Heart left ventricle (tissue), 13 donors: ENCODE results near the gene ACO1.

ENCODE experiments used
- CTCF ChIP-seq, 12 donors: fragments of 200-600 bp; sonication (generic) in 4 of 12; IDR thresholded peaks; one replicate each; pipeline versions ENCODE4 v1.5.0 to v1.8.0; 2018 to 2022; ENCODE audit warnings: antibody characterized with exemption in 12 of 12, mild to moderate bottlenecking in 5 of 12
- POLR2A ChIP-seq, 2 donors: fragments of 450-650 bp; IDR thresholded peaks; one replicate each; pipeline ENCODE4 v1.6.1; 2017; ENCODE audit warnings: antibody characterized with exemption in 2 of 2, mild to moderate bottlenecking in 2 of 2, moderate library complexity in 2 of 2
- donor health status: ischemic (EF 13 %, LVEDD 7.1; RV severe dilation, severe dysfunction).
- donor health status: DM: no; HTN: yes; CAD: no.
- donor health status: DM: no; HTN: no; CAD: no.
- donor health status: ischemic (EF 25% LVEDD 6.9; RV normal size, moderate dysfunction).
- donor health status: ischemic (EF 25% LVEDD 5.7; RV mildly dilated, moderate dysfunction).
- donor health status: ischemic (EF 35%, LVEDD 5.7; RV mildly dilated, moderate dysfunction).
- donor health status: nonischemic (EF 11% LVEDD 7.7; RV severe dilation, severe dysfunction).
- donor health status: DM: yes; HTN: yes; CAD: no.
- donor health status: PGD.
- donor health status: ischemic (EF 29% LVEDD 5.4; RV normal size, mild dysfunction).
- donor health status: nonischemic (EF 23%, LVEDD 6.1; RV moderate dilation, normal function).

GRCh38 chr9:32351845-32352244, 32.6 kb upstream of the ACO1 start:
- peak in 1 of 12 donors; percentile 7 for TF ChIP-seq CTCF (IDR thresholded peaks at IDR 0.05)
- no peak for TF ChIP-seq POLR2A (IDR thresholded peaks at IDR 0.05)
